BE2C (cell line): Measurements from ENCODE around the gene AP5M1.

ENCODE experiments used
- DNase-seq: peaks from one replicate; pipeline ENCODE4 v3.0.0-alpha.2; 2020
- H3K27me3 ChIP-seq: fragments of 250-450 bp; sonication (Bioruptor Pico); 2 replicates; pipeline ENCODE4 v1.5.1; 2020; ENCODE audit warnings: mild to moderate bottlenecking
- H3K36me3 ChIP-seq: fragments of 250-450 bp; sonication (Bioruptor Pico); 2 replicates; pipeline ENCODE4 v1.5.1; 2020; ENCODE audit warnings: mild to moderate bottlenecking
- H3K4me1 ChIP-seq: fragments of 250-450 bp; sonication (Bioruptor Pico); 2 replicates; pipeline ENCODE4 v1.5.1; 2020
- H3K4me3 ChIP-seq: 2 replicates; pipeline ENCODE4 v1.5.1; 2011; ENCODE audit warnings: low read depth, low read length
- H3K9me3 ChIP-seq: fragments of 250-450 bp; sonication (Bioruptor Pico); 2 replicates; pipeline ENCODE4 v1.5.1; 2020
- TF ChIP-seq, protein P1 (sequence below): IDR thresholded peaks from 2 replicates; pipeline ENCODE4 v1.5.1; 2012; ENCODE audit warnings: mild to moderate bottlenecking, low read depth, low read length

AP5M1 gene

DNA sequence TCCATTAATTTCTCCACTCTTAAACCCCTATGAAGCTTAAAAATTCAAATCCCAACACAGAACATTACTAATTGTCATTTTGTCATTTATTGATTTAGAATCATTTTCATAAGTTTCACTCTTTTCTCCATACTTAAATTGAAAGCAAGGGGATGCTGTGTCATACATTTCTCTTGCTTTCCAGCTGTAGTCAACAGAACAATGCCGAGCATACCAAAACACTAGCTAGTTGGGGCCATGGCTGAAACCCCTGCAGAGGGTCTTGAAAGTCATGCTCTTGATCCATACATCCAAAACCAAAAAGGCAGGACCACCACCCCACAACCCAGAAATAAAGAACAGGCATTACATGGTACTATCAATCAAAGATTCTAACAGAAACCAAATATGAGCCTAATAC, 9.1 kb upstream of the AP5M1 start:
- Histone ChIP-seq H3K4me3 (no peak overlapping the region), H3K27me3 (no peaks in the 10 kb centered on the region), H3K4me1 (no peaks in the 10 kb centered on the region), H3K9me3 (peaks cover 4% of the 10 kb centered on the region; the same call in 1 of the 2 replicates), H3K36me3 (peaks cover 4% of the 10 kb centered on the region; the same call in 1 of the 2 replicates)
- no peak for DNase-seq
- TF ChIP-seq, protein P1, sequence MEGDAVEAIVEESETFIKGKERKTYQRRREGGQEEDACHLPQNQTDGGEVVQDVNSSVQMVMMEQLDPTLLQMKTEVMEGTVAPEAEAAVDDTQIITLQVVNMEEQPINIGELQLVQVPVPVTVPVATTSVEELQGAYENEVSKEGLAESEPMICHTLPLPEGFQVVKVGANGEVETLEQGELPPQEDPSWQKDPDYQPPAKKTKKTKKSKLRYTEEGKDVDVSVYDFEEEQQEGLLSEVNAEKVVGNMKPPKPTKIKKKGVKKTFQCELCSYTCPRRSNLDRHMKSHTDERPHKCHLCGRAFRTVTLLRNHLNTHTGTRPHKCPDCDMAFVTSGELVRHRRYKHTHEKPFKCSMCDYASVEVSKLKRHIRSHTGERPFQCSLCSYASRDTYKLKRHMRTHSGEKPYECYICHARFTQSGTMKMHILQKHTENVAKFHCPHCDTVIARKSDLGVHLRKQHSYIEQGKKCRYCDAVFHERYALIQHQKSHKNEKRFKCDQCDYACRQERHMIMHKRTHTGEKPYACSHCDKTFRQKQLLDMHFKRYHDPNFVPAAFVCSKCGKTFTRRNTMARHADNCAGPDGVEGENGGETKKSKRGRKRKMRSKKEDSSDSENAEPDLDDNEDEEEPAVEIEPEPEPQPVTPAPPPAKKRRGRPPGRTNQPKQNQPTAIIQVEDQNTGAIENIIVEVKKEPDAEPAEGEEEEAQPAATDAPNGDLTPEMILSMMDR: no peak

DNA sequence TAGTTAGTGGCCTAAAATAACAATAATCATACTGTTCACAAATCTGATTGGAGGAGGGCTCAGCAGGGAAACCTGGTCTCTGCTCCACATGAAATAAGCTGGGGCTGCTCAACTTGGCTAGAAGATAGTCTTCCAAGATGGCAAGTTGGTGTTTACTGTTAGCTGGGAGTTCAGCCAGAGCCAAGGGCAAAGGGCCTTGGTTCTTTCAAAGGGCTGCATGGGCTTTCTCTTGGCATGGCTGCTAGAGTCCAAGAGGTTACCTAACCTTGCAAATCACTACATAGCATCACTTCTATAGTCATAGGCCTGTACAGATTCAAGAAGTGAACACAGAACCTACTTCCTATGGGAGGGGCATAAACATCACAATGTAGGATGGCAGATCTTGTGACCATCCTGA, 7.2 kb upstream of the AP5M1 start:
- Histone ChIP-seq H3K36me3 (peaks cover 4% of the 10 kb centered on the region; the same call in 1 of the 2 replicates), H3K4me1 (no peaks in the 10 kb centered on the region), H3K4me3 (no peak overlapping the region), H3K9me3 (peaks cover 4% of the 10 kb centered on the region; the same call in 1 of the 2 replicates), H3K27me3 (no peaks in the 10 kb centered on the region)
- DNase-seq: no peak
- TF ChIP-seq, protein P1: no peak

DNA sequence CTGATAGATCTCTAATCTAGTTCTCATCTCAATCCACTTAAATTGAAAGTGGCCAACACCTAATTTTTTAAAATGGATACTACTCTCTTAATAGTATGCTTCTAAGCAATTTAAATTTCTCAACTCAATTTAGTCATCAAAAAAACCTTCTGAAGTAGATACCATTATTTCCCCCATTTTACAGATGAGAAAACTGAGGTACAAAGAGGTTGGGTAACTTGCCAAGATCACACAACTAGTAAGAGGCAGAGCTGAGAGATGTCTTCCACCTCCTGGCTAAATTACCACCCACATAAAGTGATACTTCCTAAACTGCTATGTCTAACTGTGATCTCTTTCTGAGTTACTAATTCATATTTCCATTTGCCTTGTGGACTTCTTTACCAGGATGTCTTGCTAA, 6.7 kb upstream of the AP5M1 start:
- no peak overlapping the region for H3K4me3 ChIP-seq
- H3K4me1 ChIP-seq: no peaks in the 10 kb centered on the region; the same call in 1 of the 2 replicates
- H3K36me3 ChIP-seq: peaks cover 4% of the 10 kb centered on the region; the same call in 1 of the 2 replicates
- TF ChIP-seq, protein P1: no peak
- DNase-seq: no peak
- H3K27me3 ChIP-seq: no peaks in the 10 kb centered on the region
- peaks cover 4% of the 10 kb centered on the region; the same call in 1 of the 2 replicates for H3K9me3 ChIP-seq

DNA sequence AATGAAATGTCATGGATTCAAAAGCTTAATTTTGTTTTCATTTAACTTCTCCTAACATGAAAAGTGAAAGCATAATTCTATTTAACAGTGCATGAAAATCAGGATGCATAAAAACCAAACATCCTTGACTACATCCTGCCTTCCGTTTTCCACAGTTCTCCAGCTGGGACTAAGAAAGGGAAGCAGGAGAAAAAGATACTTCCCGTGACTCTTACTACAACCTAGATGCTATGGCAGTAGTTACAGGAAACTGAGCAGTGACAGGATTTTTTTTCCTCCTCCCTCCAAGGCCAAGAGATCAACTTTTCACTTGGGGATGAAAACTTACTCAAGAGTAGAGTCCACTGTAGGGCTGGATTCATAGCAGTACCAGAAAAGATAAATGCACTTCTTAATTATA, 2.7 kb upstream of the AP5M1 start:
- no peak for DNase-seq
- no peaks in the 10 kb centered on the region for H3K9me3 ChIP-seq
- no peaks in the 10 kb centered on the region for H3K27me3 ChIP-seq
- H3K4me1 ChIP-seq: no peaks in the 10 kb centered on the region; the same call in 1 of the 2 replicates
- no peak overlapping the region for H3K4me3 ChIP-seq
- no peaks in the 10 kb centered on the region for H3K36me3 ChIP-seq
- TF ChIP-seq, protein P1: no peak

DNA sequence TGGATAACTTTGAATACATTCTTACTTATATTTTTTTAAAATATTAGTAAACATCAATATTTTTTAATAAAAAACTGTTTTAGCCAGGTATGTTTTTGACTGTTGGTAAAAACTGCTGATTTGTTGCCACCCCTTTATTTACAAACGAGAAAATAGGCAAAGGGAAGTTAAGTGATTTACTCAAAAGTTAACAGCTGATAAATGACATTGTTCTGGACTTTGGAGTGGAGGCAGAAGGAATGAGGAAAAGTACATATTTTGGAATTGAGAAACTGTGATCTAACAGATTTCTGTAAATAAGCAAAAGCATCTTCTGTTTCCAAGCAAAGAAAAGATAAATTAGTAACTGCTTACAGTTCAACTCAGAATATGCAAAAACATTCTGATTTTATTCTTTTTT, 4.5 kb downstream of the AP5M1 start:
- no peaks in the 10 kb centered on the region for H3K9me3 ChIP-seq
- H3K27me3 ChIP-seq: no peaks in the 10 kb centered on the region
- H3K36me3 ChIP-seq: peaks cover 14% of the 10 kb centered on the region
- TF ChIP-seq, protein P1: no peak
- no peak overlapping the region for H3K4me3 ChIP-seq
- no peaks in the 10 kb centered on the region for H3K4me1 ChIP-seq
- DNase-seq: no peak

DNA sequence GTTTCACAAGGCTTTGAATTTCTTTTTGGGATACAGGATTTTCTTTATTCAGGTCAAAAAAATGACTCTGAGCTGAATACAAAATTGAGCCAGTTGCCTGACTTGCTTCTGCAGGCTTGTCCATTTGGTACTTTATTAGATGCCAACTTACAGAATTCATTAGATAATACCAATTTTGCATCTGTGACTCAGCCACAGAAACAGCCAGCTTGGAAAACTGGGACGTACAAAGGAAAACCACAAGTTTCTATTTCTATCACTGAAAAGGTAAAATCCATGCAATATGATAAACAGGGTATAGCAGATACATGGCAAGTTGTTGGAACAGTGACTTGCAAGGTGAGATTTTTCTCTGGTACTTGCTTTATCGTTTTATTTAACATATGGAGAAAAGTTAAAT, 5.8 kb downstream of the AP5M1 start:
- H3K9me3 ChIP-seq: no peaks in the 10 kb centered on the region
- no peak for DNase-seq
- H3K4me3 ChIP-seq: no peak overlapping the region
- H3K4me1 ChIP-seq: no peaks in the 10 kb centered on the region
- H3K27me3 ChIP-seq: no peaks in the 10 kb centered on the region
- peaks cover 24% of the 10 kb centered on the region for H3K36me3 ChIP-seq
- TF ChIP-seq, protein P1: no peak
